Thyroid gland (tissue), 4 donors: ENCODE results near the gene SGK1.

ENCODE experiments used
- CTCF ChIP-seq, 6 experiments: fragments of 200-600 bp in 3 of 6; fragments of 450-650 bp in 3 of 6; sonication (generic) in 3 of 6; IDR thresholded peaks; one replicate each; pipeline ENCODE4 v1.5.1; 2016 to 2019; ENCODE audit warnings: antibody characterized with exemption in 6 of 6, mild to moderate bottlenecking in 2 of 6, inconsistent platforms in 1 of 6, moderate library complexity in 1 of 6
- POLR2A ChIP-seq, 2 donors: fragments of 450-650 bp; IDR thresholded peaks; one replicate each; pipeline ENCODE4 v1.6.1; 2017; ENCODE audit warnings: antibody characterized with exemption in 2 of 2, mild to moderate bottlenecking in 2 of 2, moderate library complexity in 1 of 2

DNA sequence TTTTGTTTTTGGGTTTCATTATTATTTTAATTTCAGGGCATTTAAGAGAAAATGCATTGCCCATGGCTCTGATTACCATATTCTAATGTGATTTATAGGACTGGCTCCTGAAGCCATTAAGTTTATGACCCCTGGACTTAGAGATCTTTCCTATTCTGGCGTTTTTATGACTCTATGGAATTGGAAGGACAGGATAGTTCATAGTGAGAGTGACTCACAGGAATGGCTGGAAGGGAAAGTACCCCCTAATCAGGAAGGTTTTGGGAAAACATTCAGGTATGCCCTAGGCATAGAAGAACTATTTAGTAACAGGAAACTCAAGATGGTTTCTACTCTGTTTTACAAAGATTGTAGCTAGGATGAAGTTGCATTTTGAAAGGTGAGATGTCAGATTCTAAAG is 156.9 kb downstream of the SGK1 start:
- TF ChIP-seq CTCF (IDR thresholded peaks at IDR 0.05), result no peak
- TF ChIP-seq POLR2A (IDR thresholded peaks at IDR 0.05), result no peak
